Measurements from ENCODE around the gene UXT.

Gene UXT

GRCh38 chrX:47648376-47648775 lies 10.6 kb downstream of the UXT start:
- DNase-seq, result no peak

- DNase-seq, result no peak
Observed at GRCh38 chrX:47646636-47647035, 12.3 kb downstream of the UXT start.

- DNase-seq, result no peak
Observed at GRCh38 chrX:47645530-47645929, 13.4 kb downstream of the UXT start.

DNA sequence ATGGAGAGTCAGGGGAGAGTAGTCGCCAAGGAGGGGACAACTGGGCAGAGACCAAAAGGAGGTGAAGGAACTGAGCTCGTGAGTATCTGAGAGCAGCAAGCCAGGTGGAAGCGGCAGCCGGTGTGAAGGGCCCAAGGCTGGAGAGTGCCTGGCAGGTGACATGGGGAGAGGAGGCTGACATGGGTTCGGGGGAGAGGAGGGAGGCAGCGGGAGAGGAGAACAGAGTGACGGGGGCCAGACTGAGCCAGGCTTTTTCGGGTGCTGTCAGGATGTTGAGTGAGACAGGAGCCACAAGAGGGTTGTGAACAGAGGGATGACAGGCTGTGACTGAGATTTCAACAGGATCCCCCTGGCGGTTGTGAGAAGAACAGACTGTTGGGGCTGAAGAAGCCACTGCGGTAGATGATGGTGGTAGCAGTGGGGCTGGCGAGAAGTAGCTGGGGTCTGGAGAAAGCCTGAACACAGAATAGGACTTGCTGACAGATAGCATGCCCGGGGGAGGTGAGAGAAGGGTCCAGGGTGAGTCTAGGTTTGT lies 14.4 kb downstream of the UXT start:
- no peak for DNase-seq

DNA sequence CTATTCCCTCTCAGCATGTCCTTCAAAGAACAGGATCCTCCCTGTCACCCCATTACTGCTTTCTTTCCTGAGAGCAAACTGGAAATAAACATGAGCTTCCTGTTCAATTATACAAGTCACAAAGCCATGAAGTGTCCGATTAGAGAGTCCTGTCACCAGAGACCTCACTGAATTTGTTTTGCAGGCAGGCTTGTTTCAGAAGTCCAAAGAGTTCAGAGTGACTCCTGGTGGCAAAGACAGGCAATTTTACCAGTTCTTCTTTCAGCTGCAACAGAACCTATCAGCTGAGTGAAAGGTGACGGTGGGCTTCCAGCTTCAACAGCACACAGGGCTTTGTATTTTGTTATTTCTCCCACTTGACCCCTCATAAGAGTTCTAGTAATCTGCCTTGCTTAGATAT lies 15.1 kb downstream of the UXT start:
- no peak for DNase-seq

GRCh38 chrX:47638816-47639215 lies 20.2 kb downstream of the UXT start:
- no peak for DNase-seq

DNA sequence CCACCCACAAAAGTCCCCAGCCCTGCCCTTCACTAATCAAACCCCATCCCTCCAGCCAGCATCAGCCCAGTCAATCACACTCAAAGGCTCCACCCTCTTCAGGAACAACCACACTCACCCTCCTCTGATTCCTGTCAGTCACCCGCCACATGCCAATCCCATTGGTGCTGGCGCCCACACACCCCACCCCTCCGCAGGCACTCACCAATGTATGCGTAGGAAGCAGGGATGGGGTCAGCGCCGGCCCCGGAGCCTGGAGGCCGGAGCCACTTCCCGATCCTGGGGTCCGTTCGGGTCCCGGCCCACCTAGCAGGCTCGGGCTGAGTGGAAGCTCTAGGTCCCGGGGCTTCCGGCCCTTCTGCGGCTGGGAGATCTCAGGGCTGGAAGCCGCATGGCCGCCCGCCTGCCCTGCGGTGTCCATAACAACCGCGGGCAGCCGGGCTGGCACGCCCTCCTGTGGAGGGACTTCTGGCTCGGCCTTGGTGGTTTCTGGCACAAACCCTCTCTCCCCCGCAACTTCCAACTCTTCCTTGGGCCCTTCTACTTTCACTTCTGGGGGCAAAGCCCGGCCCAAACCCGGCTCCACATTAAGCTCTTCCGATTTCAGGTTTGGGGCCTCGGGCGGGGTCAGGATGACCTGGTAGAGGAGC lies 21.3 kb downstream of the UXT start:
- DNase-seq, result peak; percentile 29

DNA sequence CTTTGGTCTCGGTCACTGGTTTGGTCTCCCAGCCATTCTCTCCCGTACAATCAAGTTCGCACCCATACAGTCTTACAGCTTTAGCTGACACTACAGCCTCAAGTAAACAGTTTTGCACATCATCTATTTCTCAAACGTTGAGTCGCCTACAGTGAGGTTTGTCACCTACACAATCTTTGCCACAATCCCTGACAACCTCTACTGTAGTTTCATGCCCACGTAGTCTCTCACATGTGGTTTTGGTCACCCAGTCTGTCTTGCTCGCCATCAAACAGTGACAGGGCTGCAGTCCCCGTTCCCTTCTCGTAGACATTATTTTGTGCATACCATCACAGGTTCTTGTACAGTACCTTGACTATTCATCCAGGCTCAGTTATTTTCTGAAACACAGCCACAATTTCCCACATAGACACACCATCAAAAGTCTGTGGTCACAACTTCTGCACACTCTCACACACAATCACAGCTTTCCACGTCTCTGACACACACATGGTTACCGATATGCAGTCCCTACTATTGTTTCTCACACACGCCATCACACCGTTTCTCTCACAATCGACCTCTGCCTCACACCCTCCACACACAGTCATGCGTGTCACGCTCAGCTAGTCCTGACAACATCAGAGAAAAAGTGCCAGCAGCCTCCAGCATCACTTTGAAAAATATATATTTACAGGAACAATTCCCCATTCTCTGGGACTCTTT lies 24.0 kb downstream of the UXT start:
- peak; percentile 36 for DNase-seq

- no peak for DNase-seq
Observed at GRCh38 chrX:47633689-47634590, 25.0 kb downstream of the UXT start.

- no peak for DNase-seq
Observed at GRCh38 chrX:47632666-47633065, 26.3 kb downstream of the UXT start.

- DNase-seq, result no peak
Observed at GRCh38 chrX:47631676-47632075, 27.3 kb downstream of the UXT start.

- peak; percentile 13 for DNase-seq
Observed at GRCh38 chrX:47629419-47630200, 29.4 kb downstream of the UXT start, which contains the start of gene CFP. TSS of gene CFP (minus strand) at chrX:47629930. CDS start at chrX:47629844, 86 bp downstream.

GRCh38 chrX:47628982-47629381 lies 30.0 kb downstream of the UXT start:
- peak; percentile 11 for DNase-seq

- no peak for DNase-seq
Observed at GRCh38 chrX:47625365-47625764, 33.6 kb downstream of the UXT start.

DNA sequence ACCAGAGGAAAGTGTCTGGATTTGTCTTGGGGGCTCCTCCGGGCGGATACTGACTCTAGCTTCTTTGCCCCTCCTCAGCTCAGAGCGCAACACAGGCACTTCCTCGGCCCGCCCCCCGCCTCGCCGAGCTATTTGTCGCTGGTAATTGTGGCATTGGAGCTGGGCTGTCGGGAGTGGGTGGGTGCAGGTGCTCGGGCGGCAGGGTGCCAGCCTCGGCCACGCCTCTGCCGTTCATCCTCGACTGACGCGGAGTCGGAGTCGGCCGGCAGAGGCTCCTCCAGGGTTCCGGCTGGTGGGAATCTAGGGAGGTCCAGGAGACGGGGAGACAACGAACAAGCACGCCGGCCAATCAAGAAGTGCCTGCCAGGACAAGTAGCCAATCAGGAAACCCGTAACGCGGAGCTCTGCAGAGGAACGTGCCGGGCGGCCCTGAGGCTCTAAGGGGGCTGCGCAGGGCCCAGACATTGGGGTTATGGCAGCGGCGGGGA lies 35.4 kb downstream of the UXT start:
- DNase-seq, result peak; percentile 33

- no peak for DNase-seq
Observed at GRCh38 chrX:47621851-47622250, 37.1 kb downstream of the UXT start.

DNA sequence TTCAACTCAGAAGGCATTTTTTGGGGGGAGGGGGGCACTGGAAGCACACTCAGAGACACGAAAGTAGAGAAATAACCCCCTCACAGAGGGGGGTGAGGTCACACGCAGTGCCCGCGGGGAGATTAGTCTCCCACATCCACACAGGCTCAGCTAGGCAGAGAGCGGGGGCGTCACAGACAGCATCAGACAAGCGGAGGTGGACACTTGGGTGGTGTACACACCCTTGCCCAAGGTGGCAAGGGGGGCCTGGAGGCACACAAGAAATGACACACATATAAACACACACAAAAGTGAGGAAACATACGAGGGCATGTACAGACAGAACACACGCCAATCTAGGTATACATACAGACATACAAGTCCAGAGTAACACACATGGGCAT lies 38.7 kb downstream of the UXT start:
- no peak for DNase-seq

DNA sequence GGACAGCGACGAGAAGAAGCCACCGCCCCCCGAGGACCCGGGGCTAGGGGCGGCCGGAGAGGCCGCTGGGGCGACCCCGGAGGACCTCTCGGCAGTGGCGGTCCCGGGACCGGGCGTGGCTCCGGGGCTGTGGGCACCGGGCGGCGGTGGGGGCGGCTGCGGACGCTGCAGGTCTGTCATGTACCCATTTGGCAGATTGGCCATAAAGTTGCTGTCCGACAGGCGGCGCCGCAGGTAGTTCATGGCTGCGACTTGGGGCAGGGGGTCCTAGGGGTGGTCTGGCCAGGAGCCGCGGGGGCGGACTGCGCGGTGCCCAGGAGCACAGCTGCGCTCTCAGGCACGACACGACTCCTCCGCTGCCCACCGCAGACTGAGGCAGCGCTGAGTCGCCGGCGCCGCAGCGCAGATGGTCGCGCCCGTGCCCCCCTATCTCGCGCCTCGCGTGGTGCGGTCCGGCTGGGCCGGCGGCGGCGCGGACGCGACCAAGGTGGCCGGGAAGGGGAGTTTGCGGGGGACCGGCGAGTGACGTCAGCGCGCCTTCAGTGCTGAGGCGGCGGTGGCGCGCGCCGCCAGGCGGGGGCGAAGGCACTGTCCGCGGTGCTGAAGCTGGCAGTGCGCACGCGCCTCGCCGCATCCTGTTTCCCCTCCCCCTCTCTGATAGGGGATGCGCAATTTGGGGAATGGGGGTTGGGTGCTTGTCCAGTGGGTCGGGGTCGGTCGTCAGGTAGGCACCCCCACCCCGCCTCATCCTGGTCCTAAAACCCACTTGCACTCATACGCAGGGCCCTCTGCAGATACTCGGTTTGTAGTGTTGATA lies 39.3 kb downstream of the UXT start, which contains the start of gene SYN1:
Gene SYN1 (minus strand): TSS at position 372 of the 817 bp plus-strand sequence. CDS start 129 bp downstream, at position 243.
- peak; percentile 78 for DNase-seq

DNA sequence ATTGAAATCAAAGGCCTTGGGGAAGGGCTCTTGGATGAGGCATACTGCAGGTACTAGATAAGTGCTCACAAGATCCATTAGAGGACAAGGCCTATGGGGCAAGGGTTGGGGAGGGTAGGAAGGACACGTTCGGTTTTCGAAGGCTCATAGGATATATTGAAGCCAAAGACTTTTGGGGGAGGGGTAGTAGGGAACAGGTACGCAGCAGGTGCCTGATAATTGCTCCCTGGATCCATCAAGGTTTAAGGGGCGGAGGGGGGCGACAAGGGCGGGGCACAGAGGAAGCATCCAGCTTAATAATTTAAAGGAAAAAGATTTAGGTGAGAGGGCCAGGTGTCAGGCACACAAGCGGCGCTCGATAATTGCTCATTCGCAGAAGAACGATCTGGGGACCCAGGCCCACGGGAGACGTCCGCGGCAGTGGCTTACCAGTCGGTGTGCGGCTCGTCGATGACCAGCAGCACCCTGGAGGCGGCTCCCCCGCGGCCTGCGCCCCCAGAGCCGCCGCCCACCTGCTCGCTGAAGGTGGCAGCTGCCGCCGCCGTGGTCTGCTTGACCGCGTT lies 40.0 kb downstream of the UXT start:
- no peak for DNase-seq

GRCh38 chrX:47614618-47615017 lies 44.4 kb downstream of the UXT start:
- DNase-seq, result no peak

GRCh38 chrX:47613082-47613481 lies 45.9 kb downstream of the UXT start:
- no peak for DNase-seq
